ENCODE data around the gene ANKRD31. TPM values are rescaled to one million over a fixed set of nuclear protein-coding genes. Genes with fewer than 3 reads are reported as not detected.

Gene ANKRD31
- total RNA-seq, 1 experiment from 2014 or later: 0.09 TPM

DNA sequence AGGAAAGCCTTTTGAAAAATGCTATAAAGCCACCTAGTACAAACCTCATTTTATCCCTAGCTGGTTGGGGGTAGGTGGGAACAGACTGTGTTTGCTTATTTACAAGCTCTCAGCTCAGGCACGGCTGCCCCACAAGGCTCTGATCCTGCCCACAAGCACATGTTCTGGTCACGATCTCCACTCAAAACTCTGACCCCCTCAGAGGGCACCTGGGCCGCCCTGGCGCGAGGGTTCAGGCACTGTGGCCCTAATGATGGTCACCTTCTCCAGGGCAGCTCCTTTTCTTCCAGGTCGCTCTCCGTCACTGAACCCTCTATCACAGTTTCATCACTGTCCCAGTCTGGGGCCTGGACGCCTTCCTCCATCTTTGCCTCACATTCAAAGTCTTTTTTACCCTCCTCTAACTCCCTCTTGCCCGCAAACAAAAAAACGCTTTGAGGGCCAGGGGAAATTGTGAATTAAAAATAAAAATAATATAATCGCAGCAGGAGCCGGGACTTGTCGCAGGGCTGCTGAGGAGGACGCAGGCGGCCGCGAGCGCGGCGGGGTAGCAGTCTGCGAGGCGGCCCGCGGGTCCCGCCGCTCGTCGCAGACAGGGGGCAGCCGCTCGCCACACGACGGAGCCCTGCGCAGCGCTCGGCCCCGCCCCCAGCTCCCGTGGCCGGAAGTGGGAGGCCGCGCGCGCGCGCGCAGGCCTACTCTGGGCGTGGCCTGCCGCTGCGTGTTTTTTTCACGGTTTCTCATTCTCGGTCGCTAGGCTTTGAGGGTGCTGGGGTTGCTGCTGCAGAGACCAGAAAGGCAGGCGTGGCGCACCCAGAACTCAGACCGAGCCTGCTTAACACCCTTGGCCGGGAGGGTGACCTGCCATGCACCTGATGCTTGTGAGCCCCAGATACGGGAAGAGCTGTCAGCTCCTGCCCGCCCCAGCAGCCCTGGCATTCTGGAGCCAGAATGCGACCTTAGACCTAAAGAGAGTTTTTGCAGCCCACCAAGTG, at the start of gene ANKRD31 (continued):
- TF ChIP-seq, protein P1, sequence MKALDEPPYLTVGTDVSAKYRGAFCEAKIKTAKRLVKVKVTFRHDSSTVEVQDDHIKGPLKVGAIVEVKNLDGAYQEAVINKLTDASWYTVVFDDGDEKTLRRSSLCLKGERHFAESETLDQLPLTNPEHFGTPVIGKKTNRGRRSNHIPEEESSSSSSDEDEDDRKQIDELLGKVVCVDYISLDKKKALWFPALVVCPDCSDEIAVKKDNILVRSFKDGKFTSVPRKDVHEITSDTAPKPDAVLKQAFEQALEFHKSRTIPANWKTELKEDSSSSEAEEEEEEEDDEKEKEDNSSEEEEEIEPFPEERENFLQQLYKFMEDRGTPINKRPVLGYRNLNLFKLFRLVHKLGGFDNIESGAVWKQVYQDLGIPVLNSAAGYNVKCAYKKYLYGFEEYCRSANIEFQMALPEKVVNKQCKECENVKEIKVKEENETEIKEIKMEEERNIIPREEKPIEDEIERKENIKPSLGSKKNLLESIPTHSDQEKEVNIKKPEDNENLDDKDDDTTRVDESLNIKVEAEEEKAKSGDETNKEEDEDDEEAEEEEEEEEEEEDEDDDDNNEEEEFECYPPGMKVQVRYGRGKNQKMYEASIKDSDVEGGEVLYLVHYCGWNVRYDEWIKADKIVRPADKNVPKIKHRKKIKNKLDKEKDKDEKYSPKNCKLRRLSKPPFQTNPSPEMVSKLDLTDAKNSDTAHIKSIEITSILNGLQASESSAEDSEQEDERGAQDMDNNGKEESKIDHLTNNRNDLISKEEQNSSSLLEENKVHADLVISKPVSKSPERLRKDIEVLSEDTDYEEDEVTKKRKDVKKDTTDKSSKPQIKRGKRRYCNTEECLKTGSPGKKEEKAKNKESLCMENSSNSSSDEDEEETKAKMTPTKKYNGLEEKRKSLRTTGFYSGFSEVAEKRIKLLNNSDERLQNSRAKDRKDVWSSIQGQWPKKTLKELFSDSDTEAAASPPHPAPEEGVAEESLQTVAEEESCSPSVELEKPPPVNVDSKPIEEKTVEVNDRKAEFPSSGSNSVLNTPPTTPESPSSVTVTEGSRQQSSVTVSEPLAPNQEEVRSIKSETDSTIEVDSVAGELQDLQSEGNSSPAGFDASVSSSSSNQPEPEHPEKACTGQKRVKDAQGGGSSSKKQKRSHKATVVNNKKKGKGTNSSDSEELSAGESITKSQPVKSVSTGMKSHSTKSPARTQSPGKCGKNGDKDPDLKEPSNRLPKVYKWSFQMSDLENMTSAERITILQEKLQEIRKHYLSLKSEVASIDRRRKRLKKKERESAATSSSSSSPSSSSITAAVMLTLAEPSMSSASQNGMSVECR (CRISPR knock-in tag; IDR thresholded peaks at IDR 0.05; ENCODE audit: borderline replicate concordance): 0 out of 2 replicates have a peak, but pooled peaks have one; percentile 34
- TF ChIP-seq, protein P2, sequence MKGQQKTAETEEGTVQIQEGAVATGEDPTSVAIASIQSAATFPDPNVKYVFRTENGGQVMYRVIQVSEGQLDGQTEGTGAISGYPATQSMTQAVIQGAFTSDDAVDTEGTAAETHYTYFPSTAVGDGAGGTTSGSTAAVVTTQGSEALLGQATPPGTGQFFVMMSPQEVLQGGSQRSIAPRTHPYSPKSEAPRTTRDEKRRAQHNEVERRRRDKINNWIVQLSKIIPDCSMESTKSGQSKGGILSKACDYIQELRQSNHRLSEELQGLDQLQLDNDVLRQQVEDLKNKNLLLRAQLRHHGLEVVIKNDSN (CRISPR knock-in tag; IDR thresholded peaks at IDR 0.05): peak; percentile 62; the same call in 1 of the 2 replicates
- TF ChIP-seq KAT7 (CRISPR knock-in tag; IDR thresholded peaks at IDR 0.05; ENCODE audit: borderline replicate concordance) (no peak), NFYB (CRISPR knock-in tag; conservative IDR thresholded peaks at IDR 0.05; ENCODE audit: low read depth) (no peak), ZNF416 (CRISPR knock-in tag; IDR thresholded peaks at IDR 0.05) (no peak), MXD4 (CRISPR knock-in tag; IDR thresholded peaks at IDR 0.05; ENCODE audit: borderline replicate concordance) (no peak), GRHL2 (CRISPR knock-in tag; IDR thresholded peaks at IDR 0.05; ENCODE audit: insufficient replicate concordance, severe bottlenecking) (no peak), ZNF671 (CRISPR knock-in tag; IDR thresholded peaks at IDR 0.05) (no peak)
- TF ChIP-seq, protein P3, sequence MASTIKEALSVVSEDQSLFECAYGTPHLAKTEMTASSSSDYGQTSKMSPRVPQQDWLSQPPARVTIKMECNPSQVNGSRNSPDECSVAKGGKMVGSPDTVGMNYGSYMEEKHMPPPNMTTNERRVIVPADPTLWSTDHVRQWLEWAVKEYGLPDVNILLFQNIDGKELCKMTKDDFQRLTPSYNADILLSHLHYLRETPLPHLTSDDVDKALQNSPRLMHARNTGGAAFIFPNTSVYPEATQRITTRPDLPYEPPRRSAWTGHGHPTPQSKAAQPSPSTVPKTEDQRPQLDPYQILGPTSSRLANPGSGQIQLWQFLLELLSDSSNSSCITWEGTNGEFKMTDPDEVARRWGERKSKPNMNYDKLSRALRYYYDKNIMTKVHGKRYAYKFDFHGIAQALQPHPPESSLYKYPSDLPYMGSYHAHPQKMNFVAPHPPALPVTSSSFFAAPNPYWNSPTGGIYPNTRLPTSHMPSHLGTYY (CRISPR knock-in tag; IDR thresholded peaks at IDR 0.05): no peak
- TF ChIP-seq, protein P4, sequence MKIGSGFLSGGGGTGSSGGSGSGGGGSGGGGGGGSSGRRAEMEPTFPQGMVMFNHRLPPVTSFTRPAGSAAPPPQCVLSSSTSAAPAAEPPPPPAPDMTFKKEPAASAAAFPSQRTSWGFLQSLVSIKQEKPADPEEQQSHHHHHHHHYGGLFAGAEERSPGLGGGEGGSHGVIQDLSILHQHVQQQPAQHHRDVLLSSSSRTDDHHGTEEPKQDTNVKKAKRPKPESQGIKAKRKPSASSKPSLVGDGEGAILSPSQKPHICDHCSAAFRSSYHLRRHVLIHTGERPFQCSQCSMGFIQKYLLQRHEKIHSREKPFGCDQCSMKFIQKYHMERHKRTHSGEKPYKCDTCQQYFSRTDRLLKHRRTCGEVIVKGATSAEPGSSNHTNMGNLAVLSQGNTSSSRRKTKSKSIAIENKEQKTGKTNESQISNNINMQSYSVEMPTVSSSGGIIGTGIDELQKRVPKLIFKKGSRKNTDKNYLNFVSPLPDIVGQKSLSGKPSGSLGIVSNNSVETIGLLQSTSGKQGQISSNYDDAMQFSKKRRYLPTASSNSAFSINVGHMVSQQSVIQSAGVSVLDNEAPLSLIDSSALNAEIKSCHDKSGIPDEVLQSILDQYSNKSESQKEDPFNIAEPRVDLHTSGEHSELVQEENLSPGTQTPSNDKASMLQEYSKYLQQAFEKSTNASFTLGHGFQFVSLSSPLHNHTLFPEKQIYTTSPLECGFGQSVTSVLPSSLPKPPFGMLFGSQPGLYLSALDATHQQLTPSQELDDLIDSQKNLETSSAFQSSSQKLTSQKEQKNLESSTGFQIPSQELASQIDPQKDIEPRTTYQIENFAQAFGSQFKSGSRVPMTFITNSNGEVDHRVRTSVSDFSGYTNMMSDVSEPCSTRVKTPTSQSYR (CRISPR knock-in tag; IDR thresholded peaks at IDR 0.05): no peak
- TF ChIP-seq, protein P5, sequence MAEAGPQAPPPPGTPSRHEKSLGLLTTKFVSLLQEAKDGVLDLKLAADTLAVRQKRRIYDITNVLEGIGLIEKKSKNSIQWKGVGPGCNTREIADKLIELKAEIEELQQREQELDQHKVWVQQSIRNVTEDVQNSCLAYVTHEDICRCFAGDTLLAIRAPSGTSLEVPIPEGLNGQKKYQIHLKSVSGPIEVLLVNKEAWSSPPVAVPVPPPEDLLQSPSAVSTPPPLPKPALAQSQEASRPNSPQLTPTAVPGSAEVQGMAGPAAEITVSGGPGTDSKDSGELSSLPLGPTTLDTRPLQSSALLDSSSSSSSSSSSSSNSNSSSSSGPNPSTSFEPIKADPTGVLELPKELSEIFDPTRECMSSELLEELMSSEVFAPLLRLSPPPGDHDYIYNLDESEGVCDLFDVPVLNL (CRISPR knock-in tag; IDR thresholded peaks at IDR 0.05; ENCODE audit: borderline replicate concordance, low read depth): no peak

DNA sequence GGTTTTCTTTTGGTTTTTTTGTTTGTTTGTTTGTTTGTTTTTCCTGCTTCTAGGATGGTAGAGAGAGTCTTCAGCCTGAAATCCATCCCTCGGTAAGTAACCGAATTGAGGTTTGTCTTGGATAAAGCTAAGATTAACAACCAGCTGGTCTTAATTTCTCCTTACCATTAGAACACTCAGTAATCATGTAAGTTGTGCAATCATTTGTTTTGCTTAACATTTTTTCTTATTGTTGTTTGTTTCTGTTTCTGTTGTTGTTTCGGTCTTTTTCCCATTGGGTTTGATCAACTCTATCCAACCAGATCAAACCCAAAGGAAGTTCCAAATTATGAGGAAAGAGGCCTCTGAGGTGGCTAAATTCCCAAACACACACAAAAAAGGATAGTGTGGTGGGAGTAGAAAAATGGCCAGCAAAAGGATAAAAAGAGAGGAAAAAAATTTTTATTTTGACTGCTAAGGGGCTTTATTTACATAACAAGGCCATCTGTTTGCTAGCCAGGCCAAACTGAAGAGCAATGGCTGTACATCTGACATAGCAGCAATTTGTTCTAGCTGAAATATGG, 49.6 kb upstream of the ANKRD31 start:
- no peak for ATAC-seq
- H3K4me1 Mint-ChIP-seq: peaks cover 24% of the 10 kb centered on the region
- ChIA-PET CTCF (interaction anchor here (0.8 kb wide), 1 partner anchor 50 kb away, joined by 4 read pairs; the partner anchor contains the start of gene ANKRD31), POLR2A (no interaction called here)
- peaks cover 2% of the 10 kb centered on the region; the same call in 1 of the 2 replicates for H3K27me3 Mint-ChIP-seq (ENCODE audit: low read depth)
- H3K9me3 Mint-ChIP-seq: peaks cover 22% of the 10 kb centered on the region
- H3K27ac Mint-ChIP-seq: no peak overlapping the region
- TF ChIP-seq, protein P6, sequence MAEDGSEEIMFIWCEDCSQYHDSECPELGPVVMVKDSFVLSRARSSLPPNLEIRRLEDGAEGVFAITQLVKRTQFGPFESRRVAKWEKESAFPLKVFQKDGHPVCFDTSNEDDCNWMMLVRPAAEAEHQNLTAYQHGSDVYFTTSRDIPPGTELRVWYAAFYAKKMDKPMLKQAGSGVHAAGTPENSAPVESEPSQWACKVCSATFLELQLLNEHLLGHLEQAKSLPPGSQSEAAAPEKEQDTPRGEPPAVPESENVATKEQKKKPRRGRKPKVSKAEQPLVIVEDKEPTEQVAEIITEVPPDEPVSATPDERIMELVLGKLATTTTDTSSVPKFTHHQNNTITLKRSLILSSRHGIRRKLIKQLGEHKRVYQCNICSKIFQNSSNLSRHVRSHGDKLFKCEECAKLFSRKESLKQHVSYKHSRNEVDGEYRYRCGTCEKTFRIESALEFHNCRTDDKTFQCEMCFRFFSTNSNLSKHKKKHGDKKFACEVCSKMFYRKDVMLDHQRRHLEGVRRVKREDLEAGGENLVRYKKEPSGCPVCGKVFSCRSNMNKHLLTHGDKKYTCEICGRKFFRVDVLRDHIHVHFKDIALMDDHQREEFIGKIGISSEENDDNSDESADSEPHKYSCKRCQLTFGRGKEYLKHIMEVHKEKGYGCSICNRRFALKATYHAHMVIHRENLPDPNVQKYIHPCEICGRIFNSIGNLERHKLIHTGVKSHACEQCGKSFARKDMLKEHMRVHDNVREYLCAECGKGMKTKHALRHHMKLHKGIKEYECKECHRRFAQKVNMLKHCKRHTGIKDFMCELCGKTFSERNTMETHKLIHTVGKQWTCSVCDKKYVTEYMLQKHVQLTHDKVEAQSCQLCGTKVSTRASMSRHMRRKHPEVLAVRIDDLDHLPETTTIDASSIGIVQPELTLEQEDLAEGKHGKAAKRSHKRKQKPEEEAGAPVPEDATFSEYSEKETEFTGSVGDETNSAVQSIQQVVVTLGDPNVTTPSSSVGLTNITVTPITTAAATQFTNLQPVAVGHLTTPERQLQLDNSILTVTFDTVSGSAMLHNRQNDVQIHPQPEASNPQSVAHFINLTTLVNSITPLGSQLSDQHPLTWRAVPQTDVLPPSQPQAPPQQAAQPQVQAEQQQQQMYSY (CRISPR knock-in tag; IDR thresholded peaks at IDR 0.05): no peak
- DNase-seq (ENCODE audit: low spot score): no peak
- H3K36me3 Mint-ChIP-seq: peaks cover 3% of the 10 kb centered on the region
- no peak overlapping the region for H3K4me3 Mint-ChIP-seq

Data from WTC11 (cell line).